Measurements from ENCODE around the gene AURKAIP1. TPM values are rescaled to one million over a fixed set of nuclear protein-coding genes. Genes with fewer than 3 reads are reported as not detected.

Gene AURKAIP1
- total and polyA plus RNA-seq, 2 experiments from 2014 or later, result 118 to 218 TPM

- Histone ChIP-seq H3K9me3 (ENCODE audit: low read depth) (no peaks in the 10 kb centered on the region), H3K9ac (no peak overlapping the region), H4K20me1 (ENCODE audit: insufficient read depth) (no peaks in the 10 kb centered on the region), H3K79me2 (ENCODE audit: insufficient read depth) (peaks cover 96% of the 10 kb centered on the region), H3K36me3 (ENCODE audit: low read depth) (peaks cover 10% of the 10 kb centered on the region; the same call in 1 of the 2 replicates), H3K9me2 (ENCODE audit: insufficient read depth) (no peaks in the 10 kb centered on the region), H3K4me1 (ENCODE audit: insufficient read depth) (peaks cover 18% of the 10 kb centered on the region), H3F3A (ENCODE audit: insufficient read depth) (peaks cover 36% of the 10 kb centered on the region), H3K4me2 (ENCODE audit: unreplicated experiment) (no peak overlapping the region), H3K4me3 (no peak overlapping the region), H3K27ac (peak overlapping the region; percentile 29), H2AFZ (no peak overlapping the region), H3K27me3 (replicated peaks; ENCODE audit: insufficient read depth) (no peaks in the 10 kb centered on the region)
- TF ChIP-seq EZH2phosphoT487 (IDR thresholded peaks at IDR 0.05; ENCODE audit: insufficient read depth, low read depth) (no peak), EZH2 (IDR thresholded peaks at IDR 0.05; ENCODE audit: insufficient read depth, poor library complexity, severe bottlenecking) (no peak)
- peak; percentile 84 for DNase-seq
- 75 to 79% methylated on average over 20 of the region's 20 CpGs for WGBS, 2 experiments (ENCODE audit: low coverage in 1 of 2, low lambda C conversion rate in 2 of 2, missing lambda C conversion rate in 2 of 2)
- in situ Hi-C loops (cut with MboI), result no loop called here
Observed at GRCh38 chr1:1402072-1402900, 27.3 kb upstream of the AURKAIP1 start.

- no peaks in the 10 kb centered on the region for H3K9me3 ChIP-seq (ENCODE audit: low read depth)
- H3K27me3 ChIP-seq (replicated peaks; ENCODE audit: insufficient read depth), result no peaks in the 10 kb centered on the region
- in situ Hi-C loops (cut with MboI), result no loop called here
- no peak overlapping the region for H2AFZ ChIP-seq
- no peak for DNase-seq
- peaks cover 14% of the 10 kb centered on the region; the same call in 1 of the 2 replicates for H3K36me3 ChIP-seq (ENCODE audit: low read depth)
- 84 to 92% methylated on average over 6 to 7 of the region's 7 CpGs for WGBS, 2 experiments (ENCODE audit: low coverage in 1 of 2, low lambda C conversion rate in 2 of 2, missing lambda C conversion rate in 2 of 2)
- peaks cover 18% of the 10 kb centered on the region for H3K4me1 ChIP-seq (ENCODE audit: insufficient read depth)
- H4K20me1 ChIP-seq (ENCODE audit: insufficient read depth), result no peaks in the 10 kb centered on the region
- no peak overlapping the region for H3K4me3 ChIP-seq
- no peak overlapping the region for H3K9ac ChIP-seq
- peaks cover 37% of the 10 kb centered on the region for H3F3A ChIP-seq (ENCODE audit: insufficient read depth)
- TF ChIP-seq EZH2 (IDR thresholded peaks at IDR 0.05; ENCODE audit: insufficient read depth, poor library complexity, severe bottlenecking) (no peak), EZH2phosphoT487 (IDR thresholded peaks at IDR 0.05; ENCODE audit: insufficient read depth, low read depth) (no peak)
- H3K4me2 ChIP-seq (ENCODE audit: unreplicated experiment), result no peak overlapping the region
- no peaks in the 10 kb centered on the region for H3K9me2 ChIP-seq (ENCODE audit: insufficient read depth)
- 0 out of 2 replicates have a peak overlapping the region, but pooled peaks have one; percentile 29 for H3K27ac ChIP-seq
- H3K79me2 ChIP-seq (ENCODE audit: insufficient read depth), result peaks cover 97% of the 10 kb centered on the region
Observed at GRCh38 chr1:1401457-1402010, 26.5 kb upstream of the AURKAIP1 start.

GRCh38 chr1:1400576-1401456 lies 25.8 kb upstream of the AURKAIP1 start:
- in situ Hi-C loops (cut with MboI), result no loop called here
- peaks cover 16% of the 10 kb centered on the region; the same call in 1 of the 2 replicates for H3K36me3 ChIP-seq (ENCODE audit: low read depth)
- peak overlapping the region; percentile 95 for H3K9ac ChIP-seq
- DNase-seq, result no peak
- H3K4me2 ChIP-seq (ENCODE audit: unreplicated experiment), result peak overlapping the region; percentile 78
- H3K4me3 ChIP-seq, result peak overlapping the region; percentile 80
- peaks cover 15% of the 10 kb centered on the region for H3K4me1 ChIP-seq (ENCODE audit: insufficient read depth)
- peaks cover 97% of the 10 kb centered on the region for H3K79me2 ChIP-seq (ENCODE audit: insufficient read depth)
- H4K20me1 ChIP-seq (ENCODE audit: insufficient read depth), result no peaks in the 10 kb centered on the region
- H3K27me3 ChIP-seq (replicated peaks; ENCODE audit: insufficient read depth), result no peaks in the 10 kb centered on the region
- TF ChIP-seq EZH2 (IDR thresholded peaks at IDR 0.05; ENCODE audit: insufficient read depth, poor library complexity, severe bottlenecking) (no peak), EZH2phosphoT487 (IDR thresholded peaks at IDR 0.05; ENCODE audit: insufficient read depth, low read depth) (no peak)
- WGBS, 2 experiments (ENCODE audit: low coverage in 1 of 2, low lambda C conversion rate in 2 of 2, missing lambda C conversion rate in 2 of 2), result 77 to 84% methylated on average over 22 of the region's 22 CpGs
- H3K9me2 ChIP-seq (ENCODE audit: insufficient read depth), result no peaks in the 10 kb centered on the region
- peaks cover 37% of the 10 kb centered on the region for H3F3A ChIP-seq (ENCODE audit: insufficient read depth)
- no peaks in the 10 kb centered on the region for H3K9me3 ChIP-seq (ENCODE audit: low read depth)
- H3K27ac ChIP-seq, result peak overlapping the region; percentile 58
- H2AFZ ChIP-seq, result no peak overlapping the region

Measured in GM23248 (cell line).